ENCODE measurements around the gene PVALB. TPM values are rescaled to one million over a fixed set of nuclear protein-coding genes. Genes with fewer than 3 reads are reported as not detected.

The PVALB gene
- polyA plus RNA-seq, 1 of the 3 experiments (the other 2 are of a cell fraction), result not detected

DNA sequence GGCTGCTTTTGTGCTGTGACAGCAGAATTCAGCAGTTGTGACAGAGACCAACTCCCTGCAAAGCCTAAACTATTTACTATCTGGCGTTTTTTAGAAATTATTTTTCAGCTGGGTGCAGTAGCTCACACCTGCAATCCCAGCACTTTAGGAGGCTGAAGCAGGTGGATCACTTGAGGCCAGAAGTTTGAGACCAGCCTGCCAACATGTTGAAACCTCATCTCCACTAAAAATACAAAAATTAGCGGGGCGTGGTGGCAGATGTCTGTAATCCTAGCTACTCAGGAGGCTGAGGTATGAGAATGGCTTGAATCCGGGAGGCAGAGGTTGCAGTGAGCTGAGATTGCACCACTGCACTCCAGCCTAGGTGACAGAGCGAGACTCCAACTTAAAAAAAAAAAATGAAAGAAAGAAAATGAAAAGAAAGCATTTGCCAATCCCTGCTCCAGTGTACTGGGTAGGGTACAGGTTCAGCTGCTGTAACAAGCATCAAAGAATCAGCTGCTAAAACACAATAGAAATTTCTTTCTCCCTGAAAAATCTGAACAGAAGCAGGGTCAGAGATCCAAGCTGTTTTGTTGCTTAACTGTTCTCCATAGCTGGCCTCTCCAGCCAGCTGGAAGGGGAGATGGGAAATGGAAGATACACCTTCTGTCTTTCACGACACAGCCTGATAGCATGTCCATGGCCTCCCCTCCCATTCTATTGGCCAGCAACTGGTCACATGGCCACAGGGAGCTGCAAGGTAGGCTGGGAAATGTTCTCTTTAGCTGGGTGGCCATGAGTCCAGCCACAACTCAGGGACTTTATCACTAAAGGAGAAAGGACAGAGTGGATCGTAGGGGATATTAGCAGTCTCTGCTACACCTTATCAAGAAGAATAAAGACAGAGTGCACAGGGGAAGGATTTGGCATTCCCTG lies 35.5 kb upstream of the PVALB start:
- Histone ChIP-seq H3K36me3 (replicated peaks in 1 of 2; ENCODE audit: control insufficient read depth in 1 of 2, insufficient read depth in 2 of 2, low read length in 1 of 2) (no peaks in the 10 kb centered on the region), H3K79me2 (ENCODE audit: insufficient read depth) (no peaks in the 10 kb centered on the region), H3K4me2 (no peak overlapping the region), H3K4me1 (ENCODE audit: control insufficient read depth in 1 of 2, insufficient read depth in 2 of 2, low read depth in 1 of 2, low read length in 1 of 2) (peaks cover 0 to 9% of the 10 kb centered on the region in 2 experiments; a peak in 1 of 4 replicates), H4K20me1 (ENCODE audit: insufficient read depth) (no peaks in the 10 kb centered on the region), H3F3A (replicated peaks; ENCODE audit: insufficient read depth) (no peaks in the 10 kb centered on the region), H3K9me2 (no peaks in the 10 kb centered on the region), H3K27me3 (ENCODE audit: insufficient read depth) (peaks cover 17% of the 10 kb centered on the region), H3K9ac (no peak overlapping the region), H3K9me3 (no peaks in the 10 kb centered on the region), H2AFZ (ENCODE audit: low read depth) (no peak overlapping the region), H3K4me3 (ENCODE audit: low read depth in 2 of 2, low read length in 1 of 2) (no peak overlapping the region), H3K27ac (ENCODE audit: low read depth in 2 of 2, low read length in 1 of 2) (no peak overlapping the region)
- 58% methylated on average over 7 of the region's 7 CpGs for WGBS (ENCODE audit: low lambda C conversion rate)
- TF ChIP-seq FOXM1 (IDR thresholded peaks at IDR 0.05; ENCODE audit: low read depth), result no peak
- TF ChIP-seq, protein P1, sequence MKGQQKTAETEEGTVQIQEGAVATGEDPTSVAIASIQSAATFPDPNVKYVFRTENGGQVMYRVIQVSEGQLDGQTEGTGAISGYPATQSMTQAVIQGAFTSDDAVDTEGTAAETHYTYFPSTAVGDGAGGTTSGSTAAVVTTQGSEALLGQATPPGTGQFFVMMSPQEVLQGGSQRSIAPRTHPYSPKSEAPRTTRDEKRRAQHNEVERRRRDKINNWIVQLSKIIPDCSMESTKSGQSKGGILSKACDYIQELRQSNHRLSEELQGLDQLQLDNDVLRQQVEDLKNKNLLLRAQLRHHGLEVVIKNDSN (IDR thresholded peaks at IDR 0.05; ENCODE audit: borderline replicate concordance, low read depth), result peak; percentile 40; the same call in 1 of the 2 replicates
- POLR2A ChIA-PET, result no interaction called here
- DNase-seq, result no peak
- CTCF ChIA-PET, result interaction anchor here (0.6 to 2.8 kb wide), 12 partner anchors 8 to 305 kb away, joined by 3 to 15 read pairs (median 4); no protein-coding TSS in a partner anchor

DNA sequence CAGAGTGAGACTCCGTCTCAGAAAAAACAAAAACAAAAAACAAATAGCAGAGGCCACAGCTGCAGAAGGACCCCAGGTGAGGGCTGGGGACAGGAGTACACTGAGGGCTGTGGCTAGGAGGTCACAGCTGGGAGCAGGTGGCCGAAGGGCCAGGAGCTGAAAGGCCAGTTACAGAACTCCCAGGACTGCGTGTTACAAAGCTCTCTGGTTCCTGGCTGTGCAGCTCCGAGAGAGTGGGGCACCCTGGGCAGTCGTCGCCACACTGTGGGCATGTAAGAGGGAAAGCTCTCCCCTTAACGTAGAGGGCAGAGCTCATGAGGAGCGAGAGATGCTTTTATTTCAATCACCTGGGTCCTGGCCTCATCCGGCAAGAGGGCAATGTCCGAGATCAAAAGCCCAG lies 33.8 kb upstream of the PVALB start:
- Histone ChIP-seq H3K4me1 (ENCODE audit: control insufficient read depth in 1 of 2, insufficient read depth in 2 of 2, low read depth in 1 of 2, low read length in 1 of 2) (peaks cover 0 to 9% of the 10 kb centered on the region in 2 experiments; a peak in 1 of 4 replicates), H3K27me3 (ENCODE audit: insufficient read depth) (peaks cover 12% of the 10 kb centered on the region; the same call in 1 of the 2 replicates), H3K9me2 (no peaks in the 10 kb centered on the region), H4K20me1 (ENCODE audit: insufficient read depth) (no peaks in the 10 kb centered on the region), H3K36me3 (replicated peaks in 1 of 2; ENCODE audit: control insufficient read depth in 1 of 2, insufficient read depth in 2 of 2, low read length in 1 of 2) (no peaks in the 10 kb centered on the region), H3K4me2 (no peak overlapping the region), H3K79me2 (ENCODE audit: insufficient read depth) (no peaks in the 10 kb centered on the region), H3K9ac (no peak overlapping the region), H3K4me3 (ENCODE audit: low read depth in 2 of 2, low read length in 1 of 2) (no peak overlapping the region), H3K9me3 (no peaks in the 10 kb centered on the region), H2AFZ (ENCODE audit: low read depth) (no peak overlapping the region), H3K27ac (ENCODE audit: low read depth in 2 of 2, low read length in 1 of 2) (no peak overlapping the region), H3F3A (replicated peaks; ENCODE audit: insufficient read depth) (no peaks in the 10 kb centered on the region)
- WGBS (ENCODE audit: low lambda C conversion rate), result 58% methylated on average over 8 of the region's 10 CpGs
- TF ChIP-seq, protein P2, sequence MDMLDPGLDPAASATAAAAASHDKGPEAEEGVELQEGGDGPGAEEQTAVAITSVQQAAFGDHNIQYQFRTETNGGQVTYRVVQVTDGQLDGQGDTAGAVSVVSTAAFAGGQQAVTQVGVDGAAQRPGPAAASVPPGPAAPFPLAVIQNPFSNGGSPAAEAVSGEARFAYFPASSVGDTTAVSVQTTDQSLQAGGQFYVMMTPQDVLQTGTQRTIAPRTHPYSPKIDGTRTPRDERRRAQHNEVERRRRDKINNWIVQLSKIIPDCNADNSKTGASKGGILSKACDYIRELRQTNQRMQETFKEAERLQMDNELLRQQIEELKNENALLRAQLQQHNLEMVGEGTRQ (IDR thresholded peaks at IDR 0.05; ENCODE audit: borderline replicate concordance, low read depth, low read length), result no peak
- no peak for TF ChIP-seq POLR2AphosphoS5 (IDR thresholded peaks at IDR 0.05; ENCODE audit: low read depth, low read length)
- no peak for TF ChIP-seq TAF1 (IDR thresholded peaks at IDR 0.05; ENCODE audit: borderline replicate concordance, low read depth, low read length)
- TF ChIP-seq, protein P3, sequence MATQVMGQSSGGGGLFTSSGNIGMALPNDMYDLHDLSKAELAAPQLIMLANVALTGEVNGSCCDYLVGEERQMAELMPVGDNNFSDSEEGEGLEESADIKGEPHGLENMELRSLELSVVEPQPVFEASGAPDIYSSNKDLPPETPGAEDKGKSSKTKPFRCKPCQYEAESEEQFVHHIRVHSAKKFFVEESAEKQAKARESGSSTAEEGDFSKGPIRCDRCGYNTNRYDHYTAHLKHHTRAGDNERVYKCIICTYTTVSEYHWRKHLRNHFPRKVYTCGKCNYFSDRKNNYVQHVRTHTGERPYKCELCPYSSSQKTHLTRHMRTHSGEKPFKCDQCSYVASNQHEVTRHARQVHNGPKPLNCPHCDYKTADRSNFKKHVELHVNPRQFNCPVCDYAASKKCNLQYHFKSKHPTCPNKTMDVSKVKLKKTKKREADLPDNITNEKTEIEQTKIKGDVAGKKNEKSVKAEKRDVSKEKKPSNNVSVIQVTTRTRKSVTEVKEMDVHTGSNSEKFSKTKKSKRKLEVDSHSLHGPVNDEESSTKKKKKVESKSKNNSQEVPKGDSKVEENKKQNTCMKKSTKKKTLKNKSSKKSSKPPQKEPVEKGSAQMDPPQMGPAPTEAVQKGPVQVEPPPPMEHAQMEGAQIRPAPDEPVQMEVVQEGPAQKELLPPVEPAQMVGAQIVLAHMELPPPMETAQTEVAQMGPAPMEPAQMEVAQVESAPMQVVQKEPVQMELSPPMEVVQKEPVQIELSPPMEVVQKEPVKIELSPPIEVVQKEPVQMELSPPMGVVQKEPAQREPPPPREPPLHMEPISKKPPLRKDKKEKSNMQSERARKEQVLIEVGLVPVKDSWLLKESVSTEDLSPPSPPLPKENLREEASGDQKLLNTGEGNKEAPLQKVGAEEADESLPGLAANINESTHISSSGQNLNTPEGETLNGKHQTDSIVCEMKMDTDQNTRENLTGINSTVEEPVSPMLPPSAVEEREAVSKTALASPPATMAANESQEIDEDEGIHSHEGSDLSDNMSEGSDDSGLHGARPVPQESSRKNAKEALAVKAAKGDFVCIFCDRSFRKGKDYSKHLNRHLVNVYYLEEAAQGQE (IDR thresholded peaks at IDR 0.05; ENCODE audit: low read depth, low read length), result no peak
- TF ChIP-seq NRF1 (IDR thresholded peaks at IDR 0.05; ENCODE audit: low read depth, low read length), result no peak
- no peak for TF ChIP-seq MXI1 (IDR thresholded peaks at IDR 0.05; ENCODE audit: low read depth, low read length)
- no peak for TF ChIP-seq EZH2phosphoT487 (IDR thresholded peaks at IDR 0.05; ENCODE audit: borderline replicate concordance, low read depth)
- TF ChIP-seq RAD21 (IDR thresholded peaks at IDR 0.05; ENCODE audit: low read length), result no peak
- no peak for TF ChIP-seq MEF2A (IDR thresholded peaks at IDR 0.05; ENCODE audit: borderline replicate concordance, low read depth)
- TF ChIP-seq, protein P4, sequence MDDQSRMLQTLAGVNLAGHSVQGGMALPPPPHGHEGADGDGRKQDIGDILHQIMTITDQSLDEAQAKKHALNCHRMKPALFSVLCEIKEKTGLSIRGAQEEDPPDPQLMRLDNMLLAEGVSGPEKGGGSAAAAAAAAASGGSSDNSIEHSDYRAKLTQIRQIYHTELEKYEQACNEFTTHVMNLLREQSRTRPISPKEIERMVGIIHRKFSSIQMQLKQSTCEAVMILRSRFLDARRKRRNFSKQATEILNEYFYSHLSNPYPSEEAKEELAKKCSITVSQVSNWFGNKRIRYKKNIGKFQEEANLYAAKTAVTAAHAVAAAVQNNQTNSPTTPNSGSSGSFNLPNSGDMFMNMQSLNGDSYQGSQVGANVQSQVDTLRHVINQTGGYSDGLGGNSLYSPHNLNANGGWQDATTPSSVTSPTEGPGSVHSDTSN (IDR thresholded peaks at IDR 0.05), result no peak
- TF ChIP-seq, protein P5, sequence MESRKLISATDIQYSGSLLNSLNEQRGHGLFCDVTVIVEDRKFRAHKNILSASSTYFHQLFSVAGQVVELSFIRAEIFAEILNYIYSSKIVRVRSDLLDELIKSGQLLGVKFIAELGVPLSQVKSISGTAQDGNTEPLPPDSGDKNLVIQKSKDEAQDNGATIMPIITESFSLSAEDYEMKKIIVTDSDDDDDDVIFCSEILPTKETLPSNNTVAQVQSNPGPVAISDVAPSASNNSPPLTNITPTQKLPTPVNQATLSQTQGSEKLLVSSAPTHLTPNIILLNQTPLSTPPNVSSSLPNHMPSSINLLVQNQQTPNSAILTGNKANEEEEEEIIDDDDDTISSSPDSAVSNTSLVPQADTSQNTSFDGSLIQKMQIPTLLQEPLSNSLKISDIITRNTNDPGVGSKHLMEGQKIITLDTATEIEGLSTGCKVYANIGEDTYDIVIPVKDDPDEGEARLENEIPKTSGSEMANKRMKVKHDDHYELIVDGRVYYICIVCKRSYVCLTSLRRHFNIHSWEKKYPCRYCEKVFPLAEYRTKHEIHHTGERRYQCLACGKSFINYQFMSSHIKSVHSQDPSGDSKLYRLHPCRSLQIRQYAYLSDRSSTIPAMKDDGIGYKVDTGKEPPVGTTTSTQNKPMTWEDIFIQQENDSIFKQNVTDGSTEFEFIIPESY (IDR thresholded peaks at IDR 0.05; ENCODE audit: borderline replicate concordance, low read depth), result no peak
- CTCF ChIA-PET, result interaction anchor here (1.3 to 2.0 kb wide), 2 partner anchors 68 to 304 kb away, joined by 5 to 6 read pairs; no protein-coding TSS in a partner anchor
- DNase-seq, result no peak
- POLR2A ChIA-PET, result no interaction called here

All from SK-N-SH (cell line).